H1 (cell line): ENCODE data around the gene MORN2. TPM values are rescaled to one million over a fixed set of nuclear protein-coding genes. Genes with fewer than 3 reads are reported as not detected.

Experiments used
- CTCF ChIA-PET: fragments of 300-600 bp; sonication (Branson Sonifier 250); formaldehyde crosslinking; loops from one replicate; lab custom pipeline; 2021; ENCODE audit not compliant: partially characterized antibody; lab: Charles Lee
- POLR2A ChIA-PET: fragments of 300-600 bp; sonication (Branson Sonifier 250); formaldehyde crosslinking; loops from one replicate; lab custom pipeline; 2021; ENCODE audit warnings: inconsistent platforms; ENCODE audit not compliant: partially characterized antibody; lab: Charles Lee
- DNase-seq, 2 experiments: peaks; one replicate each; pipeline versions ENCODE4 v3.0.0 to v3.0.0-alpha.2; 2010 to 2022; ENCODE audit warnings: low spot score in 2 of 2, low read depth in 1 of 2, mixed read lengths in 1 of 2
- FAIRE-seq: peaks from 2 replicates; lab custom pipeline; 2011; peaks lifted over from hg19 to GRCh38; lab: Jason Lieb, UNC
- H2AFZ ChIP-seq: 2 replicates; pipeline ENCODE4 v1.8.1; 2012; ENCODE audit warnings: low read length, inconsistent platforms
- H2AK5ac ChIP-seq: 2 replicates; pipeline ENCODE4 v1.6.1; 2013; ENCODE audit warnings: low read depth, low read length
- H2BK120ac ChIP-seq: replicated peaks from 2 replicates; pipeline ENCODE3; 2013; ENCODE audit warnings: low read depth, low read length, inconsistent platforms
- H2BK12ac ChIP-seq: 2 replicates; pipeline ENCODE4 v1.6.1; 2013; ENCODE audit warnings: low read depth, low read length
- H2BK15ac ChIP-seq: 2 replicates; pipeline ENCODE4 v1.6.1; 2013; ENCODE audit warnings: low read length
- H2BK20ac ChIP-seq: 2 replicates; pipeline ENCODE4 v1.6.1; 2013; ENCODE audit warnings: low read length
- H2BK5ac ChIP-seq: 2 replicates; pipeline ENCODE4 v1.6.1; 2013; ENCODE audit warnings: low read depth, low read length
- H3K14ac ChIP-seq: 2 replicates; pipeline ENCODE4 v1.6.1; 2013; ENCODE audit warnings: inconsistent platforms; ENCODE audit not compliant: insufficient read length
- H3K18ac ChIP-seq: 2 replicates; pipeline ENCODE4 v1.6.1; 2013; ENCODE audit warnings: low read length; ENCODE audit errors: extremely low read depth
- H3K23ac ChIP-seq: 2 replicates; pipeline ENCODE4 v1.6.1; 2013; ENCODE audit warnings: inconsistent platforms; ENCODE audit not compliant: insufficient read length
- H3K23me2 ChIP-seq: 2 replicates; pipeline ENCODE4 v1.6.1; 2013; ENCODE audit warnings: low read depth, low read length
- H3K27ac ChIP-seq: 2 replicates; pipeline ENCODE4 v1.6.1; 2011; ENCODE audit warnings: low read depth, low read length, inconsistent platforms
- H3K27me3 ChIP-seq, 4 experiments: replicated peaks in 1 of 4; 1 replicate in 1 of 4; 2 replicates in 3 of 4; pipeline versions ENCODE4 v1.6.1 to v1.8.1; 2011 to 2013; ENCODE audit warnings: low read length in 3 of 4, mild to moderate bottlenecking in 3 of 4, inconsistent platforms in 2 of 4, mixed read lengths in 2 of 4, moderate library complexity in 1 of 4; ENCODE audit not compliant: control insufficient read depth in 3 of 4, insufficient read depth in 3 of 4; ENCODE audit errors: extremely low read depth in 1 of 4
- H3K36me3 ChIP-seq, 4 experiments: 2 replicates each; pipeline versions ENCODE4 v1.6.1 to v1.8.1; 2011 to 2013; ENCODE audit warnings: mild to moderate bottlenecking in 4 of 4, low read length in 3 of 4, moderate library complexity in 2 of 4, control low read depth in 1 of 4, inconsistent platforms in 1 of 4; ENCODE audit not compliant: insufficient read depth in 4 of 4, control insufficient read depth in 2 of 4
- H3K4ac ChIP-seq: replicated peaks from 2 replicates; pipeline ENCODE3; 2013; ENCODE audit warnings: low read length, low read depth, mixed read lengths, inconsistent platforms; ENCODE audit not compliant: insufficient read length
- H3K4me1 ChIP-seq, 4 experiments: replicated peaks in 1 of 4; 1 replicate in 1 of 4; 2 replicates in 3 of 4; pipeline versions ENCODE4 v1.6.1 to v1.8.1; 2011 to 2013; ENCODE audit warnings: low read length in 3 of 4, inconsistent platforms in 2 of 4, mixed read lengths in 1 of 4; ENCODE audit not compliant: insufficient read depth in 4 of 4, control insufficient read depth in 3 of 4
- H3K4me2 ChIP-seq, 2 experiments: 2 replicates each; pipeline versions ENCODE4 v1.6.1 to v1.8.1; 2011 to 2013; ENCODE audit warnings: low read depth in 2 of 2, low read length in 2 of 2, control low read depth in 1 of 2, inconsistent platforms in 1 of 2, mild to moderate bottlenecking in 1 of 2; ENCODE audit not compliant: insufficient read depth in 1 of 2
- H3K4me3 ChIP-seq, 4 experiments: fragments of 200-600, 300-600 bp in 1 of 4; sonication (generic), shearing (Covaris generic), sonication (Bioruptor Twin) in 1 of 4; 2 replicates each; pipeline versions ENCODE4 v1.5.1 to v1.8.1; 2011 to 2016; ENCODE audit warnings: low read length in 4 of 4, low read depth in 3 of 4, control low read depth in 2 of 4, inconsistent platforms in 2 of 4, mild to moderate bottlenecking in 2 of 4, mixed read lengths in 1 of 4, moderate library complexity in 1 of 4; ENCODE audit not compliant: insufficient read depth in 2 of 4; ENCODE audit errors: extremely low read depth in 1 of 4
- H3K56ac ChIP-seq: replicated peaks from 2 replicates; pipeline ENCODE3; 2013; ENCODE audit warnings: low read depth, mild to moderate bottlenecking, mixed read lengths, low read length, inconsistent platforms; ENCODE audit not compliant: insufficient read length
- H3K79me1 ChIP-seq: 2 replicates; pipeline ENCODE4 v1.6.1; 2013; ENCODE audit warnings: low read depth, low read length, control low read depth
- H3K79me2 ChIP-seq, 2 experiments: 2 replicates each; pipeline versions ENCODE4 v1.6.1 to v1.8.1; 2012 to 2013; ENCODE audit warnings: low read length in 2 of 2, mild to moderate bottlenecking in 2 of 2, inconsistent platforms in 1 of 2; ENCODE audit not compliant: insufficient read depth in 2 of 2, control insufficient read depth in 1 of 2
- H3K9ac ChIP-seq, 4 experiments: replicated peaks in 1 of 4; 1 replicate in 1 of 4; 2 replicates in 3 of 4; pipeline versions ENCODE4 v1.6.1 to v1.8.1; 2011 to 2013; ENCODE audit warnings: low read depth in 3 of 4, low read length in 3 of 4, control low read depth in 2 of 4, mild to moderate bottlenecking in 2 of 4, moderate library complexity in 2 of 4, inconsistent platforms in 1 of 4; ENCODE audit errors: extremely low read depth in 1 of 4
- H3K9me3 ChIP-seq, 2 experiments: 2 replicates each; pipeline versions ENCODE4 v1.6.1 to v1.8.1; 2012 to 2013; ENCODE audit warnings: mild to moderate bottlenecking in 2 of 2, moderate library complexity in 2 of 2, control low read depth in 1 of 2, inconsistent platforms in 1 of 2, low read depth in 1 of 2, low read length in 1 of 2, mixed read lengths in 1 of 2; ENCODE audit not compliant: insufficient read depth in 2 of 2
- H4K20me1 ChIP-seq, 2 experiments: replicated peaks in 1 of 2; 2 replicates each; pipeline versions ENCODE3 to v1.8.1; 2011 to 2013; ENCODE audit warnings: inconsistent platforms in 2 of 2, low read length in 2 of 2, mild to moderate bottlenecking in 1 of 2; ENCODE audit not compliant: insufficient read depth in 2 of 2, control insufficient read depth in 1 of 2
- H4K5ac ChIP-seq: 2 replicates; pipeline ENCODE4 v1.6.1; 2013; ENCODE audit warnings: low read length, low read depth, mixed read lengths, inconsistent platforms; ENCODE audit not compliant: insufficient read length
- H4K8ac ChIP-seq: 2 replicates; pipeline ENCODE4 v1.8.0; 2013; ENCODE audit warnings: mild to moderate bottlenecking, moderate library complexity, low read length, inconsistent platforms; ENCODE audit not compliant: insufficient read depth; ENCODE audit errors: extremely low read depth
- H4K91ac ChIP-seq: replicated peaks from 2 replicates; pipeline ENCODE3; 2013; ENCODE audit warnings: low read length, mixed read lengths, inconsistent platforms; ENCODE audit not compliant: insufficient read length
- BRCA1 ChIP-seq: IDR thresholded peaks from 2 replicates; pipeline ENCODE4 v1.6.1; 2012; ENCODE audit warnings: low read depth, low read length, improper control_type of control experiment
- SIN3A ChIP-seq, 2 experiments: IDR thresholded peaks in 1 of 2; conservative IDR thresholded peaks in 1 of 2; 2 replicates each; pipeline ENCODE4 v1.6.1; 2011 to 2012; ENCODE audit warnings: low read length in 2 of 2, improper control_type of control experiment in 1 of 2, low read depth in 1 of 2, mild to moderate bottlenecking in 1 of 2
- WGBS, 2 experiments: shearing (Covaris generic) in 1 of 2; methylation state at CpG; one replicate each; pipeline versions ENCODE4 v1.1.6 to v1.1.7; 2013 to 2015; ENCODE audit warnings: low lambda C conversion rate in 2 of 2, mixed read lengths in 2 of 2, inconsistent platforms in 1 of 2, low coverage in 1 of 2, missing lambda C conversion rate in 1 of 2; ENCODE audit not compliant: insufficient replicate concordance in 2 of 2, insufficient coverage in 1 of 2, insufficient read length in 1 of 2; ENCODE audit errors: extremely low coverage in 1 of 2, missing lambda C conversion rate in 1 of 2; 5-methylcytosine and 5-hydroxymethylcytosine counted together
- polyA plus RNA-seq, 7 experiments: library from polyadenylated mRNA; depleted of rRNA in 3 of 7; stranded (reverse) in 5 of 7; unstranded in 2 of 7; fragments of >200 nt in 5 of 7; fragments of 200-250 nt in 2 of 7; gene quantifications; 1 replicate in 5 of 7; 2 replicates in 1 of 7; 4 replicates in 1 of 7; pipeline versions ENCODE4 v1.2.1 to v1.2.3, GENCODE V29; 2011 to 2013; ENCODE audit warnings: missing spikeins in 2 of 7, mixed read lengths in 2 of 7
- total RNA-seq: library from RNA; stranded (reverse); fragmentation: NEBNext Ultra II Directional; extraction: Animal tissue kit (Norgen Biotek cat#: 25700); gene quantifications from 2 replicates; pipeline ENCODE4 v1.2.1, GENCODE V29; 2021
- TF ChIP-seq, protein P1 (sequence below): IDR thresholded peaks from 2 replicates; pipeline ENCODE4 v1.6.1; 2011; ENCODE audit warnings: low read length, improper control_type of control experiment

Gene MORN2
- total and polyA plus RNA-seq, 2 of the 8 experiments (the other 6 are each of a cell fraction or from before 2014, with no cell fraction given): 7.2 to 11.3 TPM

GRCh38 chr2:38863061-38863695, 12.6 kb upstream of the MORN2 start:
- Histone ChIP-seq H3K36me3 (peaks cover 6 to 42% (median 29%) of the 10 kb centered on the region in 4 experiments), H3K23me2 (no peaks in the 10 kb centered on the region; the same call in 1 of the 2 replicates), H4K8ac (no peak overlapping the region), H3K9ac (no peak overlapping the region), H2AFZ (no peak overlapping the region), H4K91ac (no peak overlapping the region), H3K4me2 (no peak overlapping the region), H3K27me3 (no peaks in the 10 kb centered on the region), H2BK20ac (no peak overlapping the region), H3K14ac (no peak overlapping the region), H3K4me3 (no peak overlapping the region), H2AK5ac (no peak overlapping the region), H4K5ac (no peak overlapping the region), H2BK12ac (no peak overlapping the region), H3K79me1 (no peaks in the 10 kb centered on the region), H2BK120ac (no peak overlapping the region), H4K20me1 (peaks cover 0 to under 1% of the 10 kb centered on the region in 2 experiments), H3K27ac (no peak overlapping the region), H3K18ac (no peak overlapping the region), H3K4me1 (no peaks in the 10 kb centered on the region), H3K4ac (no peak overlapping the region), H3K9me3 (no peaks in the 10 kb centered on the region), H2BK5ac (no peak overlapping the region), H2BK15ac (no peak overlapping the region), H3K56ac (no peak overlapping the region), H3K23ac (no peak overlapping the region), H3K79me2 (no peaks in the 10 kb centered on the region)
- CTCF ChIA-PET: no interaction called here
- DNase-seq (no peak), FAIRE-seq (no peak)
- 93% methylated on average over 2 of the region's 2 CpGs; no CpG with 5 or more reads in 1 of the 2 experiments for WGBS, 2 experiments
- POLR2A ChIA-PET: no interaction called here
- TF ChIP-seq BRCA1 (no peak), SIN3A (conservative IDR thresholded peaks at IDR 0.05 in 1 of 2, IDR thresholded peaks at IDR 0.05 in 1 of 2; ENCODE audit: low read depth in 1 of 2, low read length in 2 of 2) (no peak)
- TF ChIP-seq, protein P1, sequence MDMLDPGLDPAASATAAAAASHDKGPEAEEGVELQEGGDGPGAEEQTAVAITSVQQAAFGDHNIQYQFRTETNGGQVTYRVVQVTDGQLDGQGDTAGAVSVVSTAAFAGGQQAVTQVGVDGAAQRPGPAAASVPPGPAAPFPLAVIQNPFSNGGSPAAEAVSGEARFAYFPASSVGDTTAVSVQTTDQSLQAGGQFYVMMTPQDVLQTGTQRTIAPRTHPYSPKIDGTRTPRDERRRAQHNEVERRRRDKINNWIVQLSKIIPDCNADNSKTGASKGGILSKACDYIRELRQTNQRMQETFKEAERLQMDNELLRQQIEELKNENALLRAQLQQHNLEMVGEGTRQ: no peak
